HL-60 (cell line): ENCODE measurements around the gene SFMBT1.
"Not testable (repeated sequence)": the region's sequence is repeated elsewhere in the genome, so short reads cannot be mapped to it uniquely, and the experiment has no call there.

Experiments used
- DNase-seq, 2 experiments: peaks; one replicate each; pipeline ENCODE4 v3.0.0-alpha.2; 2010 to 2020; ENCODE audit warnings: low read depth in 1 of 2, low spot score in 1 of 2
- H3K27ac ChIP-seq: fragments of 250-450 bp; sonication (Bioruptor Pico); replicated peaks from 2 replicates; pipeline ENCODE4 v1.5.1; 2020; ENCODE audit warnings: mild to moderate bottlenecking, moderate library complexity
- H3K27me3 ChIP-seq: fragments of 250-450 bp; sonication (Bioruptor Pico); 2 replicates; pipeline ENCODE4 v1.5.1; 2021; ENCODE audit warnings: mild to moderate bottlenecking, moderate library complexity; ENCODE audit not compliant: insufficient read depth, poor library complexity, severe bottlenecking
- H3K4me3 ChIP-seq: replicated peaks from 2 replicates; pipeline ENCODE4 v1.5.1; 2011; ENCODE audit warnings: mild to moderate bottlenecking, control low read depth, low read length; ENCODE audit not compliant: insufficient read depth
- GABPA ChIP-seq: IDR thresholded peaks from 2 replicates; pipeline ENCODE4 v1.6.1; 2012; ENCODE audit warnings: low read depth
- POLR2AphosphoS5 ChIP-seq: IDR thresholded peaks from 2 replicates; pipeline ENCODE4 v1.6.1; 2012; ENCODE audit warnings: low read depth
- SPI1 ChIP-seq: IDR thresholded peaks from 2 replicates; pipeline ENCODE4 v1.6.1; 2012; ENCODE audit warnings: low read depth, mild to moderate bottlenecking, borderline replicate concordance
- TF ChIP-seq, protein P1 (sequence below): IDR thresholded peaks from 2 replicates; pipeline ENCODE4 v1.6.1; 2012; ENCODE audit warnings: low read depth; ENCODE audit not compliant: insufficient replicate concordance
- TF ChIP-seq, protein P2 (sequence below): IDR thresholded peaks from one replicate; pipeline ENCODE4 v1.5.1; 2011; ENCODE audit warnings: low read length, control low read depth, inconsistent platforms; ENCODE audit not compliant: insufficient read depth

The SFMBT1 gene

DNA sequence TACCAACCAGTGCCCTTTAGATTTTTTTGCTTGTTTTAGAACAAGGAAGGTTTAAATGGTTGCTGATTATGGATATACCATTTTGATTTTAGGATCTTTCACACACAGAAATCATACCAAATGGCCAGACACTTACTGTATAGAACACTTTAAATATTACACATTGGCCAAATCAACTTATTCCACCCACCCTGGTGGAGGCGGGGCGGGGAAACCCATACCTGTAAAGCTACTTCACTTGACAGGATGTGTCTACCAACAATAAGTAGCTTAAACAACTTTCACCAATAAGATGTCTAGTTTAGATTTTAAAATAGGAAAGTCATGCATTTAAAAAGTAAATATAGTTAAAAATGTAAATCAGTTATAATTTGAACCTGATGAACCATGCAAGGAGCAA is 17.0 kb upstream of the SFMBT1 start:
- Histone ChIP-seq H3K27me3 (no peaks in the 10 kb centered on the region), H3K4me3 (no peak overlapping the region), H3K27ac (no peak overlapping the region)
- TF ChIP-seq SPI1: no peak
- TF ChIP-seq GABPA: no peak
- TF ChIP-seq, protein P1, sequence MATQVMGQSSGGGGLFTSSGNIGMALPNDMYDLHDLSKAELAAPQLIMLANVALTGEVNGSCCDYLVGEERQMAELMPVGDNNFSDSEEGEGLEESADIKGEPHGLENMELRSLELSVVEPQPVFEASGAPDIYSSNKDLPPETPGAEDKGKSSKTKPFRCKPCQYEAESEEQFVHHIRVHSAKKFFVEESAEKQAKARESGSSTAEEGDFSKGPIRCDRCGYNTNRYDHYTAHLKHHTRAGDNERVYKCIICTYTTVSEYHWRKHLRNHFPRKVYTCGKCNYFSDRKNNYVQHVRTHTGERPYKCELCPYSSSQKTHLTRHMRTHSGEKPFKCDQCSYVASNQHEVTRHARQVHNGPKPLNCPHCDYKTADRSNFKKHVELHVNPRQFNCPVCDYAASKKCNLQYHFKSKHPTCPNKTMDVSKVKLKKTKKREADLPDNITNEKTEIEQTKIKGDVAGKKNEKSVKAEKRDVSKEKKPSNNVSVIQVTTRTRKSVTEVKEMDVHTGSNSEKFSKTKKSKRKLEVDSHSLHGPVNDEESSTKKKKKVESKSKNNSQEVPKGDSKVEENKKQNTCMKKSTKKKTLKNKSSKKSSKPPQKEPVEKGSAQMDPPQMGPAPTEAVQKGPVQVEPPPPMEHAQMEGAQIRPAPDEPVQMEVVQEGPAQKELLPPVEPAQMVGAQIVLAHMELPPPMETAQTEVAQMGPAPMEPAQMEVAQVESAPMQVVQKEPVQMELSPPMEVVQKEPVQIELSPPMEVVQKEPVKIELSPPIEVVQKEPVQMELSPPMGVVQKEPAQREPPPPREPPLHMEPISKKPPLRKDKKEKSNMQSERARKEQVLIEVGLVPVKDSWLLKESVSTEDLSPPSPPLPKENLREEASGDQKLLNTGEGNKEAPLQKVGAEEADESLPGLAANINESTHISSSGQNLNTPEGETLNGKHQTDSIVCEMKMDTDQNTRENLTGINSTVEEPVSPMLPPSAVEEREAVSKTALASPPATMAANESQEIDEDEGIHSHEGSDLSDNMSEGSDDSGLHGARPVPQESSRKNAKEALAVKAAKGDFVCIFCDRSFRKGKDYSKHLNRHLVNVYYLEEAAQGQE: no peak
- no peak for TF ChIP-seq POLR2AphosphoS5
- TF ChIP-seq, protein P2, sequence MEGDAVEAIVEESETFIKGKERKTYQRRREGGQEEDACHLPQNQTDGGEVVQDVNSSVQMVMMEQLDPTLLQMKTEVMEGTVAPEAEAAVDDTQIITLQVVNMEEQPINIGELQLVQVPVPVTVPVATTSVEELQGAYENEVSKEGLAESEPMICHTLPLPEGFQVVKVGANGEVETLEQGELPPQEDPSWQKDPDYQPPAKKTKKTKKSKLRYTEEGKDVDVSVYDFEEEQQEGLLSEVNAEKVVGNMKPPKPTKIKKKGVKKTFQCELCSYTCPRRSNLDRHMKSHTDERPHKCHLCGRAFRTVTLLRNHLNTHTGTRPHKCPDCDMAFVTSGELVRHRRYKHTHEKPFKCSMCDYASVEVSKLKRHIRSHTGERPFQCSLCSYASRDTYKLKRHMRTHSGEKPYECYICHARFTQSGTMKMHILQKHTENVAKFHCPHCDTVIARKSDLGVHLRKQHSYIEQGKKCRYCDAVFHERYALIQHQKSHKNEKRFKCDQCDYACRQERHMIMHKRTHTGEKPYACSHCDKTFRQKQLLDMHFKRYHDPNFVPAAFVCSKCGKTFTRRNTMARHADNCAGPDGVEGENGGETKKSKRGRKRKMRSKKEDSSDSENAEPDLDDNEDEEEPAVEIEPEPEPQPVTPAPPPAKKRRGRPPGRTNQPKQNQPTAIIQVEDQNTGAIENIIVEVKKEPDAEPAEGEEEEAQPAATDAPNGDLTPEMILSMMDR: no peak
- DNase-seq: no peak

DNA sequence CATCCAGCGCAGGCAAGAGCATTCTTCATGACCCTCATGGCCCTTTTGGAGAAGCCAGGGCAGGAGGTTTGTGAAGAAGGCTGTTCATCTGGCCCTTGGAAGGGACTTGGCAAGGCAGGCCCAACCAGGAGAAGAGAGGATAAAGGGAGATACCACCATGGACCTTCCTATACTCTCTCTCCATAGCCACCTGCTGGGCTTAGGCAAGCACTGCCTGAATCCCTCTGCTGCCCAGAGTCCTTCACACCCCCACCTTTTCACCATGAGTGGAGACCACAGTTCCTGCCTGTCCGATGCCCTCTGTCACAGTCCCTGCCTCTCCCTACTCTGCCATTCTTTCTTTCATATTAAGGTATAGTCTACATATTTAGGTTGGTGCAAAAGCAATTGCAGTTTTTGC is 10.6 kb upstream of the SFMBT1 start:
- TF ChIP-seq, protein P1: no peak
- TF ChIP-seq, protein P2: peak; percentile 17
- no peak overlapping the region for H3K27ac ChIP-seq
- H3K4me3 ChIP-seq: no peak overlapping the region
- H3K27me3 ChIP-seq: no peaks in the 10 kb centered on the region
- no peak for DNase-seq

DNA sequence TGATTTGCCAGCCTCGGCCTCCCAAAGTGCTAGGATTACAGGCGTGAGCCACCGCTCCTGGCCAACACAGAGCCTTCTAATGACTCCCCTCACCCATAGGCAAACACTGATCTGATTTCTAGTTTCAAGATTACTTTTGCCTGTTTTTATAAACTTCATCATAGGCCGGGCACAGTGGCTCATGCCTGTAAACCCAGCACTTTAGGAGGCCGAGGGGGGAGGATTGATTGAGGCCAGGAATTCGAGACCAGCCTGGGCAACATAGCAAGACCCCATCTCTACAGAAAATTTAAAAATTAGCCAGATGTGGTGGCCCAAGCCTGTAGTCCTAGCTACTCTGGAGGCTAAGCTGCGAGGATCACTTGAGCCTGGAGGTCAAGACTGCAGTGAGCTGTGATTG is 8.4 kb upstream of the SFMBT1 start:
- DNase-seq, H3K27ac ChIP-seq, H3K27me3 ChIP-seq, H3K4me3 ChIP-seq: not testable (repeated sequence)

DNA sequence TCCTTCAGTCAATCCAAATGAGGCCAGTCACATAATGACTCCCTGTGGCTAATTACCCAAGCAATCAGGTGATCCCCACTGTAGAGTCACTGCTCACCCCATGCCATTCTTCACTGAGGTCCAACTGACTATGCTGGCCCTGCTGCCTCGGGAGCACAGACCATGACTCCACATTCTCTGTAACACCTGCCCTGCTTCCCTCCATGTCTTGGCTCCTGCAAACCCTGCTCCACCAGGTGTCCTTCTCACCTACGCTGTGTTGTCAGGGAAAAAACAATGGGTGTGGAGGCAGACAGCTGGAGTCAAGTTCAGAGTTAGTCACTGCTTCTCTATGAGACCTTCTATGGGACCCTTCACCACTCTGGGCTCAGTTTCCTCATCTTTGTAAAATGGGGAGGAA is 6.1 kb upstream of the SFMBT1 start:
- no peaks in the 10 kb centered on the region for H3K27me3 ChIP-seq
- DNase-seq: no peak
- no peak overlapping the region for H3K4me3 ChIP-seq
- H3K27ac ChIP-seq: no peak overlapping the region
- TF ChIP-seq POLR2AphosphoS5: no peak
- TF ChIP-seq SPI1: no peak
- TF ChIP-seq GABPA: no peak
- TF ChIP-seq, protein P1: no peak
- TF ChIP-seq, protein P2: no peak
